DMS114 treated with DMSO at 0.1 percent for 48 hours (cell line): Measurements from ENCODE around the gene PDLIM5.

Source experiments
- DNase-seq: peaks from one replicate; lab custom pipeline; 2025; ENCODE audit not compliant: unreplicated experiment; lab: John Stamatoyannopoulos, UW

Gene PDLIM5

DNA sequence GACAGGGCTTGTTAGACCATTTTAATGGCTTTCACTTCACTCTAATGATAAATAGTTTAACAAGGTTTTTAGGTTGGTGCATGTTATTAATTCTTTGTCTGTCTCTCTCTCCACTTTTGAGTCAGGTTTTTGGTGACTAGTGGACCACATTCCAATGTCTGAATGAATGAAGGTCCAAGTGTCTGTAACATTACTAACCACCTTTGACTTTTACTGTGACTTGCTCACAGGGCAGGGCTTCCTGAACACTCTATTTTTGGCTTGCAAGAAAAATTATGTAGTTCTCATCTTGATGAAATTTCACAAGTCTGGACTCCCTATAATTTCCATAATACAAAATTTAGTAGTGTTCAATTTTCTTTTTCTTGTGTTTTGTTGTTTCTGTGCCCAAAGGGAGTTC, 227.2 kb downstream of the PDLIM5 start:
- DNase-seq = no peak

- DNase-seq = no peak
Observed at GRCh38 chr4:94680176-94680862, 228.6 kb downstream of the PDLIM5 start.

DNA sequence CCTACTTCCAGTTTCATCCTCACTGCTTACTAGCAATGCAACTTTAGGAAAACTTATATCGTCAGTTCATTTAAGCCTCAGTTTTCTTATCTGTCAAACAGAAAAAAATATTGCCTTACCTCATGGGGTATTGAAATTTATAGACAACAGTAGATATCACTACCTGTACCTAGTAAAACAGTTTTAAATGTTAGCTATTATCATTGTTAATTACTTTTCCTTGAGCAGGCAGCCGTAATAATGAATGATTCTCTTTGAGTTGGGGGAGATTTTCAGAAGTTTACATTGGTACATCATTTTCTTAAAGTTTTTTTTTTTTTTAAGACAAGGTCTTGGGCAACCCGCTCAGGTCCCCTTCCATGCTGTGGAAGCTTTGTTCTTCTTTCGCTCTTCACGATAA, 234.3 kb downstream of the PDLIM5 start:
- no peak for DNase-seq

GRCh38 chr4:94689155-94689860, 237.6 kb downstream of the PDLIM5 start:
- DNase-seq = no peak

DNA sequence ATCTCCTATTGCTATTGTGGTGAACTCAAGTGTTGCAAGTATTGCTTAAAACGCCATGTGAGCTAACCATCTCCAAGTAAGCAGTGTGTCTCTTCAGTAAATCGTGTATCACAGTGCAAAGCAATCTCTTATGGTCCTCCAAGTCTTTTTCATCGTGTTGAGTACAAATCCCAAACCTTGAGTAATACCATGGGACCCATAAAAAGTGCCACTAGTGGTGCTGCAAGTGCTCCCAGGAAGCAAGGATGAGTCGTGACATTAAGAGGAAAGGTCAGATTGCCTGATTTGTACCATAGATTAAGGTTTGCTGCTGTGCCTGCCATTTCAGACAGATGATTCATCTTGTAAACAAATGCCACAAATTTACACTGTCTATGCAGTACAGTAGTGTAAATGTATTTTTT, 239.1 kb downstream of the PDLIM5 start:
- no peak for DNase-seq

DNA sequence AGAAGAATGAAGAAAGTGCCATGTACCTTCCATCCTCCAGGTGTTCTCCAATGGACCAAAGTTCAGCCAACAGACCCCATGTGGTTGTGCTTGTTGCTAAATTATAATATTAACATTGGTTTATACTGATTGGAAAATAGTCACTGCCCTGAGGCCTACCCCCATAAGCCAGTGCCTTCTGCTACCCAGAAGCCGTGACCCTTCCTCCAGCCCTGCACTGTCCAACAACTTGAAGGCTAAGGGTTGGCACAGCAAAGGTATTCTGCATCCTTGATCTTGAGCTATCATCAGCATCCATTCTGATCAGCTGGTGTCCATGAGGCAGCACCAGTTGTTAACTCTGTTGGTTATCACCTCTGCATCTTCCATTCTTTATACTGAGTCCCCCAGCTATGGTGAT, 239.8 kb downstream of the PDLIM5 start:
- no peak for DNase-seq

DNA sequence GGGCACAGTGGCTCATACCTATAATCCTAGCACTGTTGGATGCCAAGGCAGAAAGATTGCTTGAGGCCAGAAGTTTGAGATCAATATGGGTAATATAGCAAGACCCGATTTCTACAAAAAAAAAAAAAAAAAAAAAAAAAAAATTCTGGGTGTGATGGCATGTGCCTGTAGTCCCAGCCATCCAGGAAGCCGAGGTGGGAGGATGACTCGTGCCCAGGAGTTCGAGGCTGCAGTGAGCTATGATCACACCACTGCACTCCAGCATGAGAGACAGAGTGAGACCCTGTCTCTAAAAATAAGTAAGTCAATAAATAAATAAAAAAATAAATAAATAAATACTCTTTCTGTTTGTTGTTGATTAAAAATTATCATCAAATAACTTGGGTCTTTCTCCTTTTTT, 243.6 kb downstream of the PDLIM5 start:
- no peak for DNase-seq

GRCh38 chr4:94698187-94698586, 246.4 kb downstream of the PDLIM5 start:
- no peak for DNase-seq

- DNase-seq = no peak
Observed at GRCh38 chr4:94700298-94700697, 248.6 kb downstream of the PDLIM5 start.

- no peak for DNase-seq
Observed at GRCh38 chr4:94701631-94702300, 250.0 kb downstream of the PDLIM5 start.

DNA sequence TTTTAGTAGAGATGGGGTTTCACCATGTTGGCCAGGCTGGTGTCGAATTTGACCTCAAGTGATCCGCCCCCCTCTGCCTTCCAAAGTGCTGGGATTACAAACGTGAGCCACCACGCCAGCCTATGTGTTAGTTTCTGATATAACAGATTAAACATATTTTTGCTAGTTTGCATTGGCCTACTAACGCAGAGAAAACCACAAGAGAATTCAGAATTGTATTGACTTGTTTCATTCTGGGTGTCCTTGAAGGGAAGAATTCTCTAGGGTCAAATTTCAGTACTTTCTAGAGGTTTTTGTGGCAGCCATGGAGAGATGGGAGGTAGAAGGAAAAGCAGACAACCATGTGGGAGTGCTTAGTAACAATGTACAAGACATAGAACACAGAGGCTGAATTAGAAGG, 259.9 kb downstream of the PDLIM5 start:
- no peak for DNase-seq

DNA sequence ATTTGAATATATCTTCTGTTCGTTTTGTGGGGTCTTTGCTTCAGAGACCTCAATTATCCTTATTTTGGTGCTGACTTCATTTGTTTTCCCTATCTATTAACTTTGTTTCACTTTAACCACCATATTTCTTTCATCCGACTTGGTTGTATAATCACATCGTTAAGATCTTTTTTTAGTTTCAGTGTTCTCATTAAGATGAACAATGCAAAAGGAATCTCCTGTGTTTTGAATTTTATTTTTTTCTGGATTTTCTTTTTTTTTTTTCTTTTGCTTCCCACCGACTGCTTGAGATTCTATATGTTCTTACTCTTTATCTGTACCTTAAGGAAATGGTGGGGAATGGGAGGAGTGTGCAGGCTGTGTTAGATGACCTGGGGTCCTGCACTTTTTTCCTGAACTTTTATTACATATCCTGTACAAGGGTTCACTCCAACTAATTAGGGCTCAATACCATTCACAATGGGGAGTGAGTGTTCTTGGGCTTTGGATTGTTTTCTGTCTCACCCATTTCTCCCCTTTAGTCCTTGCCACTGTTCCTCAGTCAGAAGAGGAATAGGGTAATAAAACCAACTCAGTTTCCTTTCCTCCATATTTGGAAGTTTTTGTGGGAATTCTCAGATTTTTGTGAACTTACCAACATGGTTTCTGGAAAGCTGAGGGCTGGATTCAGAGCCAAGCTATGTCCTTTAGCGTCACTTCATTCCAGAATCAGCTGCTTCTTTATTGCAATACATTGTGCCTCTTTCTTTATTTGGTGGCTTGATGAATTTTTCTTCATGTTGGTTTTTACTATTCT, 262.8 kb downstream of the PDLIM5 start:
- no peak for DNase-seq

- no peak for DNase-seq
Observed at GRCh38 chr4:94715726-94716125, 264.0 kb downstream of the PDLIM5 start.
